SH-SY5Y (cell line): ENCODE measurements around the gene SHOC2.

Experiments used
- GATA2 ChIP-seq: IDR thresholded peaks from 2 replicates; pipeline ENCODE4 v1.6.1; 2011; ENCODE audit warnings: mild to moderate bottlenecking, low read depth, low read length
- GATA3 ChIP-seq: IDR thresholded peaks from 2 replicates; pipeline ENCODE4 v1.6.1; 2011; ENCODE audit warnings: low read depth, mild to moderate bottlenecking, low read length, moderate library complexity

DNA sequence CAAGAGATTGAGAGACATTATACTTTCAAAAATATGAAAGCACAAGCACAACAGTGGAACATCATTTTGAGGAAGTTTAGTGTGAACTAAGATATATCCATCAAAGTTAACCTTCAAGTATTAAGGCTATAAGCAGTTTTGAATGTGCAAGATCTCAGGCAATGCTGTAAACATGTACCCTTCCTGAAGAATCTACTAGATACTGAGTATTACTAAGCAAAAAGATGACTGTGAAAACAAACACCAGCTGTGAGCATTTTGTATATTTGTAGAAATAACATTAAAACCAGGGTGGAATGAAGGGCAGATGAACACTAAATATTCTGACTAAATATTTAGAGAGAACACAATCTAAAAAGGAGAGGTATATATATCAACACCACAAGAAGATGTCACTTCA, 116.1 kb downstream of the SHOC2 start:
- TF ChIP-seq GATA2 (no peak), GATA3 (no peak)
